ENCODE results near the gene LRMDA.

LRMDA gene

DNA sequence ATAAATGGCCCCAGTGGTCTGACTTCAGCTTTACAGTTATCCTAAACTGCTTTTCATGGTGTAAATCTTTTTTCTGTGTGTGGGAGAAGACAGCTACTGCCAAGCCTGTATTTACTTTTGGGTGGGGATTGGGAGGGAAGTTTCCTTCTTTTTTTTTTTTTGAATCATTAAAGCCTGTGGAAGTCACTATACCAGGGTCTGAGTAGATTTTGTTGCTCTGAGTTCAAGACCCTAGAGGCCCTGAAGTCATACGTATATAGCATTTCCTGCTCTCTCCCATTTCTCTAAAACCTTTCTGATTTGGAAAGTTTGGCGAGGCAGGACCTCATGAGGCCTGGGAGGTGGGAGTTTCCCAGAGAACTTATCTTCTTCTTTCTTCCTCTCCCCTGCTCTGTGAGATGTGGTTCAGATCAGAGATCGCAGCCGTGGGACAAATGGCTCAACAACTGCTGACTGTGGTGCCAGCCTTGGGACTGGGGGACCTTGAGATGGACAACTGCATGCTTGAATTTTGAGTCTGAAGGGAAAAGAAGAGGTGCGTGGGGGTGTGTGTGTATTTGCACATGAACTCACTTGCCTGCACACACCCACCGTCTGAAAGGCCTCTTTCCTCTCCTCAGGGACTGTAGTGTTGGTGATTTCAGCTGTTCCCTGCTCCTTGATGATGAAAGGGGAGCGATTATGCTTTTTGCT lies 18.1 kb downstream of the LRMDA start:
- no peak for DNase-seq

DNA sequence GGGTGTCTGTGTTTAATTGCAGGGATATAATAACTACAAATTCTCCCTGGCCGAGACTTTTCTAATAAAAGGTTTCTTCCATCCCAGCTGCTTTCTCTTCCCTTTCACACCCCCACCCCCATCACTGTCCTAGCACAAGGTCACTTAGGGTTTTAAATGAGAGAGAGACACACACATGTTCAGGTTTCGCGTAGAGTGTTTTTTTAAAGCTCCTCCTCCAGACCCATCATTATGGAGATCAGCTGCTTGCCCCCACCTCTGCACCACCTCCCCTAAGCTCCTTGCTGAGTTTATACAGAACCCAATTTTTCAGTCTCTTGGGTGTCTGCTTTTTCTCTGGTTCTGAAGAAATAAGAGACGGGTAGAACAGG lies 18.6 kb downstream of the LRMDA start:
- no peak for DNase-seq

DNA sequence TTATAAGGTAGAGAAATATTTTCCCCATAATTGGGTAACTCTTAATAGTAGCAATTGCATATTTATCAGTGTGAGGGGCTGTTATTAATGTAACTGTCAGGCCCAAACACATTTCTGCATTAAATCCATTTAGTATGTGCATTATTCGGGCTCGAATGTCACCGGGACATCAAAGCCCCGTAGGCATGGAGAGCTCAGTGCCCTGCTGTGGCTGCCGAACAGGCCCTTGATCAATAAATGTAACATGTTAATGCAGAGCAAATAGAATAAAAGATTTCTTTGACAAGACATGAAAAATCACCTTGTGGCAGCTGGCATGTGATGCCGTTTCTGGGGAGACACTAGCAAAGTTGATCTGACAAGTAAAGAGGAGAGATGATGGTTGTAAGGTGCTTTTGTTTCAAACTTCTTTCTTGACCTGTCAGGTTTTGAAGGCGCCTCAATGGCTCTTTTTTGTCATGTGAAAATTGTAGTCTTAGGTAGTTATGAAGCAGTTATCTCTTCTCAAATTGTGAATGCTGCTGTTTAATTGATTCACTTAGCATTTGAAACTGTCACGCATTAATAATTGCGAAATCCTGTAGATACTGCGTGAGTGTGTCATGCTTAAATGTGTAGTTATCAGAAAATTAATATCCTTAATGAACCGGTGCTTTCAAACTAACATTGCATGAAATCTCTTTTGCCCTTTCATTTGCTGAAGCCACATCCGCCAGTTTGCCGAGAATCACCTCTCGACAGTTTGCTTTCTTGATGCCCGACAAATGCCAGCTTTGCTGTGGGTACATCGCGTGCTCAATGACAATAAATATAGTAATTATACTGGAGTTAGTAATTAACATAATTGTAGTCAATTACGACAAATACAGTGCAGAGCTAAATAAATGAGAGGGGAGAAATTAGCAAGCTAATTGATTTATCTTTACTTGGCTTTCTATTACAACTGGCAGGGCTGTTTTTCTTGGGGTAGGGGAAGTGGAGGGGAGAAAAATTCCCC lies 19.5 kb downstream of the LRMDA start:
- no peak for DNase-seq

DNA sequence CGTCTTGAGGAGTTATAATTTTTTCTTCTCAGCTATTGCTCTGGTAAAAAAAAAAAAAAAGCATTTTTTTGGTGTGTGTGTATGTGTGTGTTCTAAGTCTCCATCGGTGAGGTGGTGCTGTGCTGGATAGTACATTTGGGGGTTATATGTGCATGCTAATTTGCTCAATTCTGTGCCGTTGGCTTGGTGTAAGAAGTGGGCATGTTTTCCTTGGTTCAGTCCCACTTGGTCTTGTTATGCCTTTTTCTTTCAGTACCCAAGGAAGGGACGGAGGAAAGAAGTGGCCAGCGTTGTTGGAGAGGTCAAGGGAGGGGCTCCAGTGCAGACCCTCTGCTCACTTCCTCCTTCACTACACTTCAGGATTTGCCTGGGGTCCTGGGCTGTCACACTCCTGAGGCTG lies 20.4 kb downstream of the LRMDA start:
- DNase-seq: no peak

DNA sequence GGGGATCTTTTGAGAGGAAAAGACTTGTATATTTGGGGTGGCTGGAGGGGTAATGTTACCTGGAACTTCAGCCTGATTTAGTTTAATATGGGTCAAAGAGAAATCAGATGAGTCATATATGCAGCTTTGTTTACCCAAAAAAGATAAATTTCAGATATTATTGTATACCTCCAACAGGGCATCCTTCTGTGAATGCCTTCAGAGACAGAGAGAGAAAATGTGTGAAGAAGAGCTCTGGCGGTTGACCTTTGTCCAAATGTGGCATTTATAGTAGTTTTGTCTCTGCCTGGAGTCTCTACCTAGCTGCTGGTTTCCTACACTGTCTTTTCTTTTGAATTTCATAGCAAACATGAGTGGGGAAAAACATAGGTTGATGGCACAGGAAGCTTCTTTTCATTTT lies 21.6 kb downstream of the LRMDA start:
- DNase-seq: no peak

DNA sequence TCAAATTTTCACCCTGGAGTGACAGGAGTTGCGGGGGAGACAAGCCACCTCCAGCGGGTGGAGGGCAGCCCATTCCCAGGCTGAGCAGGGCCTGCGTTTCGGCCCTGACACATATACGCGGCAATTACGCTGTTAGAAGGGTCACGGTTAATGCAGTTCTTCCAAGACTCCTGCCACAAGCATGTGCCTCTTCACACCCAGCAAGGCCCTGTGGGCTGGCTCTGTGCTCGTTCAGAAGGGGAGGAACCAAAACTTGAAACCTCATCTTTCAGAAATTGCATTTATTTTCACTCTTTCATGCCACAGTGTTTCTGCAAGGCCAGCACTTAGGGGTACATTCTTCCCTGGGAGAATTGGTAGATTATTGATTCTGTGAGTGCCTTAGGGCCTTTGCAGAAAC lies 24.7 kb downstream of the LRMDA start:
- DNase-seq: no peak

DNA sequence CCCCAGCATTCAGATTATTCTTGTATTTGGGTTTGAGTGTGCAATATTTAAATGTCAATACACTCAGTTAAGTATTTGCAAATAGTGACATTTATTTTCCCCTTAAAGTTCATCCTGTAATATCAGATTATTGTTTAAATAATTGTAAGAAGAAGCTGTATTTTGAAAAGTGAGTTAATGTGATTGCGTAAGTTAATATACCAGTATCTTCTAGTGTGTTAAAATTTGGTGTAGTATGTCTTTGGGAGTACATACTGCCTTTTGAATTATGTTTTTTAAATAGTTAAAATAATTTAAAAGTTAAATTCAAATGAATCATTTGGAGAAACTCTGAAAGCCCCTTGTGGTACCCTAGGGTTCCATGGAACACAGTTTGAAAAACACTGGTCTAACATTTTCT lies 28.6 kb downstream of the LRMDA start:
- no peak for DNase-seq

DNA sequence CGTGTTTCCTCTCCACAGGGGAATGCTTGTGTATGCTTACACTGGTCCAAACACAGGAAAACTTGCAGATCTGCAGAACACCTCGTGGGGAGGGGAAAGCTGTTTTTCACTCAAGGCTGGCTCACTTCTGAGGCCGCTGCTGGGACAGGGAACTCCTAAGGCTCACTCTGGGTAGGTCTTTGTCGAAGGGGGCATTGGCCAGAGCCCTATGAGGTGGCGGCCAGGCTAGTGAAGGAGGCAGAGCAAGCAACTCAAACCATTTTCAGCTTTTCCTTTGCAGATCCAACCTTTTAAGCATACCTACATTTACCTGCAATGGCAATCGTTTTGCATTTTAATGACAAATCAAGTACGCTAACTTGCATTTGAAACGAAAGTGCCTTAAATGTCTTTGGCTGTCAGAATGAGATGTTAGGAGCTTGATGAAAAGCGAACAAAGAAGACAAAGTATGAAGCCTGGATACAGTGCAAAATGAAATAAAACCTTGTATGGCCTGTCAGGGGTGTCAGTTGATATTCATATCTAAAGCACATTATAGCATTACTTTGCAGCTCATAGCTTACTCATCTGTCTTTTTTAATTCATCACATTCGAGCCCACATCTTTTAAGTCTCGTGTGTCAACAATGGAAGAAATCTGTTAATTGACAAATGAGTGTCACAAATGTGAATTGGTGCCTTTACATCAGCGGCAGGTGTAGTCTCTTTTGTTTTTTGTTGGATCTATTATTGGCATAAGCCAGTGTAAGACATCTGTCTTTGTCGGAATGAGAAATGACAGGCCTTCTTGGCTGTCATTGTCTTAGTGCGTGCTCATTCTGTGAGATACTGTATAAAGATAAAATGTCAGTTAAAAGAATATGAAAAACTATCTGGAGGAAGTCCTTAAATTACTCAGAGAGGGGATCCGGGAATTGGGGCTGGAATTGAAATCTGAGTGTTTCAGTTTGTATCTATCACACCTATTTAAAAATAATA lies 30.5 kb downstream of the LRMDA start:
- DNase-seq: no peak

DNA sequence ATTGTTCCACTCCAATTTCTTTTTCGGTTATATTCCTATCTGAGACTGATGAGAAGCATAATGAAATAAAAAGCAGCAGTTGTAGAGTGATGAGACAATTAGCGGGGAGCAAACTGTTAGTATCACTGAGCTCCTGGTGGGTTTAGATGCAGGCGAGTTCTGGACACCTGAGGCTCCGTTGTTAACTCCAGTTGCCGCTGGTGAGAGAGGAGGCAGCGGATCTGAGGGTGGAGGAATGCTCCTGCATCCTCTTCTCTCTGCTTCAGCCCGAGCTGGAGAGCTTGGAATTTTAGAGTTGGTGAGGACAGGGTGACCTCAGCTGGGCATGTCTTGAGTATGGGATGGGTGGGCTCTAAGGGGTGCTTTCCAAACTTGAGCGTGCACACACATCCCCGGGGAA lies 31.4 kb downstream of the LRMDA start:
- no peak for DNase-seq

DNA sequence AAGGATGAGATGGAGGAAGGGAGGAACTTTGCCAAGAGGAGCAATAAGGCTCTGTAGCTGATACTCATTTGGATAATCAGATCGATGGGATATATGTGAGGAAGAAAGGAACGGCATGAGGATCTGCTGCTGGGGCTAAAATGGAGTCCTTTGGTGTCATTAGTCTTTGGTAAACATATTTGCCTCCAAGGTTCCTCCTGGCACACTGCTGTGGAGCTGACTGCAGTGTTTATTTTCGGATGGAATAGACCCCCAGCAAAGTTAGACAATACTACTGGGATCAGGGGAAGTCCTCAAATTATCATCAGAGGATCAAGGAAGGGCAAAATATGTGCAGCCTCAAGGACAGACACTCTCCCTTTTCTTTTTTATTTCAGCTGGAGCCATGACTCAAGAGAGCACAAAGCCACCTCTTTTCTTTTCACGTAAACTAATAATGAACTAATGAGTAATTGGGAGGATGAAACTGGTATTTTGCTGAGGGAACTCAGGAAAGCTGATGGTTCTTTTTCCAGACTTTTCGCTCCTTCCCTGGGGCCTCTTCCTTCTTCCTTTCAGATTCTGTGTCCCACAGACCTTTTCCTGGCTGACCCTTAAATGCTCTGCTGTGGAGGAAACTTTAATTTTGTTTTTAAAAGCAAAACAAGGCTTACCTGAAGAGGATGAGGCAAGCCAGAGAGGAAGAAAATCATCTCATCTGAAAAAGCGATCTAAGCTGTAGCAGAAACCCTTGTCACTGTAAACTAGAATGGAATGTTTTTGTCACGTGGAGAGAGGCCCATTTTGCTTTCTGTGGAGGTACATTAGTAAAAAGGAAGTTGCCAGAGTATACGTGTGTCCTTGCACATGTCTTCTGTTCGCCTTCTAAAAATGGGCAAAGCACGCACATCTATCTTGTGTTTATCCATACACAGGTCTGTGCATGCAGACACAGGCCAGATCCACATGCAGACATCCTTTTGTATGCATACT lies 33.3 kb downstream of the LRMDA start:
- DNase-seq: no peak

DNA sequence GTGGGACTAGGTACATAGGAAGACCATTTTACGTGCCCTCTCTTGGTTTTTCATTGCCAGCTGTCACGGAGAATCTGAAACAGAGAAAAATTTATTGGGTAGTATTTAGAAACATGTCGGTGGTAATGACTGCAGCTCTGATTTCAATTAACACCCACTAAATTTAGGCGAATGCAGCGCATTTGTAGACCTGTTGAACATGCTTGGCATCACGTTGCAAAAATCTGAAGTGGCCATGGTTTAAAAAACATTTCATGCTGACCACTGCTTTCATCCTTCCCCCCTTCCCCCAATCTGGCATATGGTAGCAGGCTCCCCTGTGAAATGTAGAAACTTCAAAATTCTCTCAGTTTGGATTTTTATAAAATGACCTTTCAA lies 34.0 kb downstream of the LRMDA start:
- no peak for DNase-seq

DNA sequence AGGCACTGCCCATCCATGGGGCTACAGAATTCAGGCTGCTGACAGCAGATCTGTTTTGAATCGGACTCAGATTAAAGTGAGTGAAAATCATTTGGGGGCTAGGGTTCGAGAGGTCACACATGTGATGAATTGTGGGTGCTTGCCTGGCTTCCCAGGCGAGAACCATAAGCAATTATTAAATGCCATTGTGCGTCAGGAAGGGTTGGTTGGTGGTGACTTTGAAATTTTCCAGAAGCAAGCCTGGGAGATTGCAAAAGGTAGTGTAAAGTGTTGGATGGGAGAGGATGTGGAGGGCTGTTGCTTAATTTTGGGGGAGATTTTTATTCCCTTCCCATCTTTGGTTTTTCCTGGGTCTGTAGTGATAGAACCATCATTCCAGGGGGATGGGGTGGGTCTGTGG lies 34.6 kb downstream of the LRMDA start:
- DNase-seq: no peak

DNA sequence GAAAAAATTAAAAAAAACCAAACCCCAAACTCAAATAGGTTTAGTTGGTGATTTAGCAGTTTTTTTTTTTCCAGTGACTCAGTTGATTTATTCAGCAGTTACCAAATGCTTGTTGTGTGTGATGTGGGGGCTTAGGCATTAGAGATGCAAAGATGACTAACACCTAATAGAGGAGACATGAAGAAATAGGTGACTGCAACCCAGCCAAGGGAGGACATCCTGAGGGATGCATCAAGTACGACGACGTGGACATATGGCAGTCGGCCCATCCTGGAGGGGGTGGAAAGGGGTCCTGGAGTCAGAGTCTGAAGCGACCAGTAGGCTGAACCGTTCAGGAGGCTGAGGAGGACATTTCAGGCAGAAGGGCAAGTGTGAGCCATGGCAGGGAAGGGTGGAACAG lies 35.5 kb downstream of the LRMDA start:
- no peak for DNase-seq

DNA sequence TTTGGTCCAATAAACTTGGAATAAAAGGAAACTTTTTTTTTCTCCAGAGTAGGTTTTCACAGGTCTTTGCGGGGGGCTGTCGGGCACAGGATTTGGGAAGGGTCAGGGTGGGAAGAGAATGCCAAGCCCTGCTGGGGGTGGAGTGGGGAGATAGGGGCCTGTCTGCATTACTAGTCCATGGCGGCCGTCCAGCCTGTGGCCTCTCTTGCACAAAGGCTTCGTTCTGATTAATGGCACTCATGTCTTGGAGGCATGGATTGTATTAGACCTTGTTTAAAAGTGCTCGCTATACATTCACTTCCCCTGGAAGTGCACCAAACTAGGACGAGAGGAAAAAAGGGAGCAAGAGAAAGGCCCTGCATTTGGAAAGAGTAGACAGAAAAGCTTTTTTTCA lies 37.2 kb downstream of the LRMDA start:
- no peak for DNase-seq

DNA sequence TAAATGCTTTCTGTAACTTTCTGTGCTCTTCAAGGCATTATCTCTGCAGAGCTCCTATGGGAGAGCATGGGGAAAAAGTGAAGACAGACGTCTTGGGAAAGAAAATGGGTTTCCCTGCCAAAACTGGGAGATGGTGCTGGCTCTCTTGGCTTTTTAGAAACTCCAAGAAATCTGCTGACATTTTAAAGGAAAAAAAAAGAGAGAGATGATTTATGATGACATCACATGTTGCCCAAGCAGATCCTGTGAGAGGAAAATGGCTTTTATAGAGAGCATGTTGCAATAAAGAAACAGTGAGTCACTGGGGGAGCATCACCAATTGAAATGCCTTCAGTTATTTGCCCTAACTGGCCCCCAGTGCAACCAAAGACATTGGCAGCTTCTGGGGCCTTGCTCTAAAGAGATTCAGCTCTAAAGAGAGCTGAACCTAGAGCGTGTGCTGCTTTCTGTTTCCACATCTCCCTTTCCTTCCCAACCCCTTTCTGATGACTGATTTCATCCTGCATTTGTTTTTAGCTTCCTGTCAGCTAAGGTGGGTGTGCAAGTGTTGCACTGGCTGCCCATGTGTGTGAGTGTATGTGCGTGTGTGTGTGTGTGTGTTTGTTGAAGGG lies 37.7 kb downstream of the LRMDA start:
- no peak for DNase-seq

DNA sequence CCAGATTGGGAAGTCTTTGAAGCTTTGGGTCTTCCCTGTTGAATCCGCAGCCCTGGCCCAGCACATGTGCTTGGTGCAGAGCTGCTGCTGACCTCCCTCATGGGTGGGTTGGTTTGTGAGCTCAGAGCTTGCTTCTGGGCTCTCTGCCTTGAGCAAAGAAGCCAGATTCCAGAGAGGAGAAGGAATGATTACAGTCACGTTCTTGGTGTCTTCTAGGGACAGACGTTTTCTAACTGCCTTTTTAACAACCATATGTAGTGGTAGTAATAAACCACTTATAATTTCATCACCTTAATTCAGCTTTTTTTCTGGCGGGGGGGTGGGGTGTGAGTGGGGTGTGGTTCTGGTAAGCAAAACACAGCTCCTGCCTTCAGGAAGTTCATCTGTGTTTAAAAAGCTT lies 39.5 kb downstream of the LRMDA start:
- no peak for DNase-seq

DNA sequence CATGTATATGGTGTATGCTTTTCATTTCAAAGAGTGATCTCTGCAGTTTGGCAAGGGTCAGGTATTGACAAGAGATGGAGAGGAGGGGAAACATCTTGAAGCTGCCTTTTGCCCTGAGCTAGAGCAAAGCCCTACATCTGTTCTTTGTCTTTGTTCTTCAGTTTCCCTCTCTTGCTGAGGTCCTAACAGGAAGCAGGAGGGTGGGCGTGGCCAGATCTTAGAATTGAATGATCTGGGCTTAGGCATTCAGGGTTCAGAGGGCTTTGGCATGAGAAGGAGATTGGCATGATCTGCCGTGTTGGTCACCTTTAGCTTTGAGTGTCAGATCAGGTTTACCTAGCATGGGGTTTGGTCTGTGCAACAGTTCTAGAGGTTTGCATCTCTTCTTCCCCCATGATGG lies 41.3 kb downstream of the LRMDA start:
- no peak for DNase-seq

DNA sequence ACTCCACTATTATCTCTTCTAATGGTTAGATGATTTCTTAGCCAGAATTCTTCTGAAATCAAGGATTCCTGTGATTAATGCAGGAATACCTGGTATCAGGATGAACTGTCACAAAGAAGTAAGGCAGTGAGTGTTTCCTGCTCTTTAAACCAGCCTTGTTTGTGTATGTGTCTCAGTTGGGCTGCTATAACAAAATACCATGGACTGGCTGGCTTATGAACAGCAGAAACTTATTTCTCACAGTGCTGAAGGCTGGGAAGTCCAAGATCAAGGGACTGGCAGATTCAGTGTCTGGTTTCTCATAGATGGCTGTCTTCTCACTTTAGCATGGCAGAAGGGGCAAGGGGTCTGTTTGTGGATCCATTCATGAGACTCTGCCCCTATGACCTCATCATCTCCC lies 42.7 kb downstream of the LRMDA start:
- DNase-seq: no peak

DNA sequence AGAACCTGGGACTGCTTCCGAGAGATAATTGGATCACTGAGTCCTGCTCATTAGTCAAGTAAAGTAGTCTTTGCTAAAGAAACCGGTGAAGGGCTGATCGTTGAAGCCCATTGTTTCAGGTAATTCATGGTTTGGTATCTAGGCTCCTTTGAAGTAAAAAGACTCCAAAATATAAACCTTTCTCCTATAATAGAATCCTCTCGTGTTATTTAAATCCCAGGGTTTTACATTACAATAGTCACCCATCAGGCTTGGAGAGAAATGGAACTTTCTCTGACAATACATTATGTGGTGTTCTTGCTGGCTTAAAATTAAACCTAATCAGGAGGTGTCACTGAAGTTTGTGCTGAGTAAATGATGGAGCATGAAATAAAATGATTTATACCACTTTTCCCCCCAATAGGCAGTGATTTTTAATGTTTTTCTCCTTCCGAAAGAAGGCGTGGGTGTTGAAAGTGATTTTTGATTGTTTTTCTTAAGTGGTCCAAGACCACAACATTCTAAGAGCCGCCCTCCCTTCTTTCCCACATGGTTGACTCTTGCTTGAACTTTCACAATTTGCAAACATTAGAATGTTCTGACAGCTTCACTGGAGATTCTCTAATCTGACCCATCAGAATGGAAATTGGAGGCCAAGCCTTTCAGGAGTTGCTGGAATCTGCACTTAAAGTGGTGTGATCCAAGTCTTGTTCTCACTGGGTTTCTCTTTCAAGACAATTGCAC lies 44.2 kb downstream of the LRMDA start:
- no peak for DNase-seq

DNA sequence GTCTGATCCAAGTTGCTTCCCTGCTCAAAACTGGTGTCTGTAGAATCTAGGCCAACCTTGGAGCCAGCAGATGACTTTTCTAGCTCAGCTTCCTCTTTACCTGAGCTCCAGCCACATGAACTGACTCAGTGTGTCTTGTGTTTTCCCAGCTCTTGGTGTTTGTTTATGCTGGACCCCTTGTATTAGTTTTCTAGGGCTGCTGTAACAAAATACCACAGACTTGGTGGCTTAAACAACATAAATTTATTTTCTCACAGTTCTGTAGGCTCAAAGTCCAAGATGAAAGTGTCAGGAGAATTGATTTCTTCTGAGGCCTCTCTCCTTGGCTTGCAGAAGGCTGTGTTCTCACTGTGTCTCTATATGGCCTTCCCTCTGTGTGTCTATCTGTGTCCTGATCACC lies 45.1 kb downstream of the LRMDA start:
- no peak for DNase-seq

DNA sequence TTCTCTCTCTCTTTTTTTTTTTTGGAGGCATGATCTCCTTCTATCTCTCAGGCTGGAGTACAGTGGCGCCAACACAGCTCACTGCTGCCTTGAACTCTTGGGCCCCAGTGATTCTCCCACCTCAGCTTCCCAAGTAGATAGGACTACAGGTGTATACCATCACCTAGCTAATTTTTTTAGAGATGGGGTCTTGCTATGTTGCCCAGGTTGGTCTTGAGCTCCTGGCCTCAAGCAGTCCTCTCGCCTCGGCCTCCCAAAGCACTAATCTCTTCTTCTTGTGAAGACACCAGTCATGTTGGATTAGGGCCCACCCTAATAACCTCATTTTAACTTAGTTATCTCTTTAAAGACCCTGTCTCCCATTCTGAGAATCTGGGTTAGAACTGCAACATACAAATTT lies 45.6 kb downstream of the LRMDA start:
- no peak for DNase-seq
